Hematopoietic multipotent progenitor cell treated with erythropoietin and hydrocortisone succinate and interleukin-3 and kit ligand, for 4 days (in vitro differentiated cells): ENCODE results near the gene CDH4.

Experiments used
- DNase-seq: peaks from one replicate; pipeline ENCODE4 v3.0.0-alpha.2; 2015

The CDH4 gene

GRCh38 chr20:61303675-61304074, 51.6 kb downstream of the CDH4 start:
- DNase-seq: no peak

GRCh38 chr20:61304750-61305149, 52.7 kb downstream of the CDH4 start:
- no peak for DNase-seq

- no peak for DNase-seq
These were observed 54.9 kb downstream of the CDH4 start for GRCh38 chr20:61306937-61307475.

- no peak for DNase-seq
These were observed 55.8 kb downstream of the CDH4 start for GRCh38 chr20:61307686-61308476.

- no peak for DNase-seq
These were observed 56.4 kb downstream of the CDH4 start for GRCh38 chr20:61308477-61308774.

GRCh38 chr20:61310954-61311353, 58.9 kb downstream of the CDH4 start:
- no peak for DNase-seq

GRCh38 chr20:61311656-61312387, 59.8 kb downstream of the CDH4 start:
- no peak for DNase-seq

- no peak for DNase-seq
These were observed 60.9 kb downstream of the CDH4 start for GRCh38 chr20:61312925-61313324.

GRCh38 chr20:61313396-61313795, 61.3 kb downstream of the CDH4 start:
- DNase-seq: no peak

GRCh38 chr20:61314326-61315010, 62.4 kb downstream of the CDH4 start:
- no peak for DNase-seq

- no peak for DNase-seq
These were observed 63.3 kb downstream of the CDH4 start for GRCh38 chr20:61315319-61315718.

- no peak for DNase-seq
These were observed 64.3 kb downstream of the CDH4 start for GRCh38 chr20:61316346-61316745.

- no peak for DNase-seq
These were observed 66.0 kb downstream of the CDH4 start for GRCh38 chr20:61317966-61318530.

- no peak for DNase-seq
These were observed 68.8 kb downstream of the CDH4 start for GRCh38 chr20:61320691-61321425.

GRCh38 chr20:61321481-61321880, 69.4 kb downstream of the CDH4 start:
- no peak for DNase-seq

- DNase-seq: no peak
These were observed 70.2 kb downstream of the CDH4 start for GRCh38 chr20:61322151-61322865.

- DNase-seq: no peak
These were observed 72.8 kb downstream of the CDH4 start for GRCh38 chr20:61324906-61325305.

- no peak for DNase-seq
These were observed 73.7 kb downstream of the CDH4 start for GRCh38 chr20:61325718-61326117.

- no peak for DNase-seq
These were observed 77.0 kb downstream of the CDH4 start for GRCh38 chr20:61328911-61329558.

GRCh38 chr20:61330441-61330840, 78.4 kb downstream of the CDH4 start:
- DNase-seq: no peak

GRCh38 chr20:61331543-61331942, 79.5 kb downstream of the CDH4 start:
- DNase-seq: no peak
